ENCODE data around the gene RIT2.

GRCh38 chr18:43113220-43113895 is 2.1 kb downstream of the RIT2 start:
- TF ChIP-seq CTCF (IDR thresholded peaks at IDR 0.05 in 4 of 5, conservative IDR thresholded peaks at IDR 0.05 in 1 of 5) (no peak), POLR2A (IDR thresholded peaks at IDR 0.05) (no peak)
